ENCODE measurements around the gene PAGR1.
"Not testable (repeated sequence)": the region's sequence is repeated elsewhere in the genome, so short reads cannot be mapped to it uniquely, and the experiment has no call there.

The PAGR1 gene

DNA sequence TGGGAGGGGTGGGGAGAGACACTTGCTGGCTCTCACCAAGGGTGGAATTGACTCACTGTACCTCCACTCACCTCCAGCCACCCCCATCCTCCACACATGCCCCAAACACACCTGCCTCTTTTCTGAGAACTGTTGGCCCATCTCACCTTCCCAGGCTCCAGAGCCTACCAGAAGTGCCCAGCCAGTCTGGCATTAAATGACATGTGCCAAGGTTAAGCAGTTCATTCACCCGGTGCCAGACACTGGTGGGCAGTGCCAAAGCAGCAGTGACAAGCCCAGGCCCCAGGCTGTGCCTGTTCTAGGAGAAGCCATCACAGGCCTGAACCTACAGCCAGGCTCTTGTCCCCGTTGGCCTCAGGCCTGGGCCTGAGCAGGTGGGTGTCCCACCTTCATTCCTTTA is 15.5 kb downstream of the PAGR1 start:
- H3K79me1 ChIP-seq (ENCODE audit: low read depth, low read length): peaks cover 2% of the 10 kb centered on the region
- H2BK15ac ChIP-seq (ENCODE audit: low read length): no peak overlapping the region
- H3K4ac ChIP-seq (ENCODE audit: low read length): no peak overlapping the region
- H4K91ac ChIP-seq (ENCODE audit: low read depth, low read length, poor library complexity): no peak overlapping the region
- no peaks in the 10 kb centered on the region for H3K27me3 ChIP-seq (ENCODE audit: control insufficient read depth in 3 of 3, insufficient read depth in 3 of 3, low read depth in 1 of 3, low read length in 3 of 3)
- H3K9me3 ChIP-seq (replicated peaks in 1 of 2; ENCODE audit: control insufficient read depth in 2 of 2, insufficient read depth in 1 of 2, low read depth in 1 of 2, low read length in 2 of 2): no peaks in the 10 kb centered on the region
- H3K18ac ChIP-seq (ENCODE audit: low read length): peak overlapping the region; percentile 28
- H2BK12ac ChIP-seq (ENCODE audit: low read length): peak overlapping the region; percentile 41
- peaks cover 0 to 2% of the 10 kb centered on the region in 2 donors for H3K4me1 ChIP-seq (ENCODE audit: control insufficient read depth in 2 of 2, insufficient read depth in 1 of 2, low read depth in 1 of 2, low read length in 2 of 2)
- no peak overlapping the region for H3K4me3 ChIP-seq (ENCODE audit: low read length in 2 of 2)
- H2AK5ac ChIP-seq (ENCODE audit: low read depth, low read length): no peak overlapping the region
- H3K14ac ChIP-seq (ENCODE audit: low read length): no peak overlapping the region
- H2BK120ac ChIP-seq (ENCODE audit: low read depth, low read length): no peak overlapping the region
- H3K27ac ChIP-seq (replicated peaks; ENCODE audit: low read length): no peak overlapping the region
- H3K4me2 ChIP-seq (ENCODE audit: insufficient read depth, low read length, poor library complexity, severe bottlenecking): no peak overlapping the region
- H4K8ac ChIP-seq (ENCODE audit: low read depth, low read length): no peak overlapping the region
- no peak for DNase-seq (ENCODE audit: low spot score)
- H3K36me3 ChIP-seq (replicated peaks in 1 of 2; ENCODE audit: control insufficient read depth in 2 of 2, insufficient read depth in 2 of 2, low read length in 2 of 2): no peaks in the 10 kb centered on the region
- H3K23ac ChIP-seq (ENCODE audit: low read depth, low read length, poor library complexity): no peak overlapping the region
- no peak overlapping the region for H2AFZ ChIP-seq (ENCODE audit: low read length)
- H2BK5ac ChIP-seq (ENCODE audit: low read length): no peak overlapping the region
- WGBS, 2 donors (ENCODE audit: extremely low coverage in 2 of 2, insufficient read length in 2 of 2, insufficient replicate concordance in 1 of 2): no CpG with 5 or more reads among the region's 2 CpGs
- no peak overlapping the region for H3K9ac ChIP-seq (ENCODE audit: low read depth, low read length, poor library complexity)

DNA sequence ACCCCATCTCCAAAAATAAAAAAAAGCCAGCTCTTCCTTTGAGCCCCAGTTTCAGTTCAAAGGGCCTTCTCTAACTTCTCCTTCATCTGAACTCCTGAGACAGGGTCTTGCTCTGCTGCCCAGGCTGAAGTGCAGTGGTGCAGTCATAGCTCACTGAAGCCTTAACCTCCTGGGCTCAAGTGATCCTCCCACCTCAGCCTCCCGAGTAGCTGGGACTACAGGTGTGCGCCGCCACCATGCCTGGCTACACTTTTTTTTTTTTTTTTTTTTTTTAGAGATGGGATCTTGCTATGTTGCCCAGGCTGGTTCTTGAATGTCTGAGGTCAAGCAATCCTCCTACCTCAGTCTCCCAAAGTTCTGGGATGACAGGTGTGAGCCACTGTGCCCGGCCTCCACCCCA is 17.3 kb downstream of the PAGR1 start:
- H2BK12ac ChIP-seq (ENCODE audit: low read length); H3K18ac ChIP-seq (ENCODE audit: low read length); H2AFZ ChIP-seq (ENCODE audit: low read length); H3K14ac ChIP-seq (ENCODE audit: low read length); H3K4me1 ChIP-seq (ENCODE audit: control insufficient read depth in 2 of 2, insufficient read depth in 1 of 2, low read depth in 1 of 2, low read length in 2 of 2); H3K36me3 ChIP-seq (replicated peaks in 1 of 2; ENCODE audit: control insufficient read depth in 2 of 2, insufficient read depth in 2 of 2, low read length in 2 of 2); H3K27me3 ChIP-seq (ENCODE audit: control insufficient read depth in 3 of 3, insufficient read depth in 3 of 3, low read depth in 1 of 3, low read length in 3 of 3); H2BK120ac ChIP-seq (ENCODE audit: low read depth, low read length); H3K9ac ChIP-seq (ENCODE audit: low read depth, low read length, poor library complexity); H3K23ac ChIP-seq (ENCODE audit: low read depth, low read length, poor library complexity); H3K9me3 ChIP-seq (replicated peaks in 1 of 2; ENCODE audit: control insufficient read depth in 2 of 2, insufficient read depth in 1 of 2, low read depth in 1 of 2, low read length in 2 of 2); H4K8ac ChIP-seq (ENCODE audit: low read depth, low read length); H2BK15ac ChIP-seq (ENCODE audit: low read length); H4K91ac ChIP-seq (ENCODE audit: low read depth, low read length, poor library complexity); H2BK5ac ChIP-seq (ENCODE audit: low read length); H3K4me2 ChIP-seq (ENCODE audit: insufficient read depth, low read length, poor library complexity, severe bottlenecking); H3K4me3 ChIP-seq (ENCODE audit: low read length in 2 of 2); H3K4ac ChIP-seq (ENCODE audit: low read length); DNase-seq (ENCODE audit: low spot score); H3K27ac ChIP-seq (replicated peaks; ENCODE audit: low read length); H3K79me1 ChIP-seq (ENCODE audit: low read depth, low read length); H2AK5ac ChIP-seq (ENCODE audit: low read depth, low read length): not testable (repeated sequence)
- WGBS, 2 donors (ENCODE audit: extremely low coverage in 2 of 2, insufficient read length in 2 of 2, insufficient replicate concordance in 1 of 2): no CpG with 5 or more reads among the region's 4 CpGs

DNA sequence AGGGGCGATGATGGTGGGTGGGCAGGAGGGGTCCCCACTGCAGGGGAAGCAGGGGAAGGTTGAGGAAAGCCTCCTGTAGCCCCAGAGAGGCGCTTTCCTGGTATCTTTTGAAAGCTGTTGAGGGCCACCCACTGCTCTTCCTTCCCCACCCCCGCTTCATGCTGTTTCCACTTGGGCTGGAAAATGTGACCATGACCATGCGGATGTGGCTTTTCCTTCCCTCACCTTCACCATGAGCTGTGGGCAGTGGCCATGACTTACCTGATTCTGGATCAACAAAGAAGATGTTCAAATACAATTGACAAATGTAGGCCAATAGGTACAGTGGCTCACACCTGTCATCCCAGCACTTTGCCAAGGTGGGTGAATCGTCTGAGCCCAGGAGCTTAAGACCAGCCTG is 18.1 kb downstream of the PAGR1 start:
- H3K4me1 ChIP-seq (ENCODE audit: control insufficient read depth in 2 of 2, insufficient read depth in 1 of 2, low read depth in 1 of 2, low read length in 2 of 2): peaks cover 0 to 2% of the 10 kb centered on the region in 2 donors
- DNase-seq (ENCODE audit: low spot score): no peak

DNA sequence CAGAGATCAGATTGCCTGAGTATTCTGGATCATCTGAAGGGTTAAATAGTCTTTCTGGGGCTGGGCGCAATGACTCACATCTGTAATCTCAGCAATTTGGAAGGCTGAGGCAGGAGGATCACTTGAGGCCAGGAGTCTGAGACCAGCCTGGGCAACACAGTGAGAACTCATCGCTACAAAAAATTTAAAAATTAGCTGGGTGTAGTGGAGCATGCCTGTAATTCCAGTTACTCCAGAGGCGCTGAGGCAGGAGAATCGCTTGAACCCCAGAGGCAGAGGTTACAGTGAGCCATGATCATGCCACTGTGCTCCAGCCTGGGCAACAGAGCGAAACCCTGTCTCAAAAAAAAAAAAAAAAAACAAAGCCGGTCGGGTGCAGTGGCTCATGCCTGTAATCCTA is 20.0 kb downstream of the PAGR1 start:
- Histone ChIP-seq H3K14ac (ENCODE audit: low read length) (no peak overlapping the region), H3K4me1 (ENCODE audit: control insufficient read depth in 2 of 2, insufficient read depth in 1 of 2, low read depth in 1 of 2, low read length in 2 of 2) (no peaks in the 10 kb centered on the region), H3K79me1 (ENCODE audit: low read depth, low read length) (peaks cover 2% of the 10 kb centered on the region), H4K8ac (ENCODE audit: low read depth, low read length) (no peak overlapping the region), H3K4ac (ENCODE audit: low read length) (no peak overlapping the region), H3K23ac (ENCODE audit: low read depth, low read length, poor library complexity) (no peak overlapping the region), H3K9ac (ENCODE audit: low read depth, low read length, poor library complexity) (no peak overlapping the region), H3K4me2 (ENCODE audit: insufficient read depth, low read length, poor library complexity, severe bottlenecking) (no peak overlapping the region), H2BK5ac (ENCODE audit: low read length) (no peak overlapping the region), H3K9me3 (replicated peaks in 1 of 2; ENCODE audit: control insufficient read depth in 2 of 2, insufficient read depth in 1 of 2, low read depth in 1 of 2, low read length in 2 of 2) (no peaks in the 10 kb centered on the region), H2BK120ac (ENCODE audit: low read depth, low read length) (no peak overlapping the region), H2BK12ac (ENCODE audit: low read length) (no peak overlapping the region), H3K18ac (ENCODE audit: low read length) (no peak overlapping the region), H2AFZ (ENCODE audit: low read length) (no peak overlapping the region), H3K27ac (replicated peaks; ENCODE audit: low read length) (no peak overlapping the region), H3K36me3 (replicated peaks in 1 of 2; ENCODE audit: control insufficient read depth in 2 of 2, insufficient read depth in 2 of 2, low read length in 2 of 2) (no peaks in the 10 kb centered on the region), H2AK5ac (ENCODE audit: low read depth, low read length) (no peak overlapping the region), H4K91ac (ENCODE audit: low read depth, low read length, poor library complexity) (no peak overlapping the region), H2BK15ac (ENCODE audit: low read length) (no peak overlapping the region), H3K27me3 (ENCODE audit: control insufficient read depth in 3 of 3, insufficient read depth in 3 of 3, low read depth in 1 of 3, low read length in 3 of 3) (no peaks in the 10 kb centered on the region), H3K4me3 (ENCODE audit: low read length in 2 of 2) (no peak overlapping the region)
- no CpG with 5 or more reads among the region's 7 CpGs for WGBS, 2 donors (ENCODE audit: extremely low coverage in 2 of 2, insufficient read length in 2 of 2, insufficient replicate concordance in 1 of 2)
- no peak for DNase-seq (ENCODE audit: low spot score)

More for the DNA sequence above, 18.1 kb downstream of the PAGR1 start:
- Histone ChIP-seq H2BK12ac (ENCODE audit: low read length) (no peak overlapping the region), H3K23ac (ENCODE audit: low read depth, low read length, poor library complexity) (no peak overlapping the region), H3K4ac (ENCODE audit: low read length) (no peak overlapping the region), H4K91ac (ENCODE audit: low read depth, low read length, poor library complexity) (no peak overlapping the region), H4K8ac (ENCODE audit: low read depth, low read length) (no peak overlapping the region), H2BK120ac (ENCODE audit: low read depth, low read length) (no peak overlapping the region), H3K36me3 (replicated peaks in 1 of 2; ENCODE audit: control insufficient read depth in 2 of 2, insufficient read depth in 2 of 2, low read length in 2 of 2) (no peaks in the 10 kb centered on the region), H3K27me3 (ENCODE audit: control insufficient read depth in 3 of 3, insufficient read depth in 3 of 3, low read depth in 1 of 3, low read length in 3 of 3) (no peaks in the 10 kb centered on the region), H3K4me3 (ENCODE audit: low read length in 2 of 2) (no peak overlapping the region), H3K9me3 (replicated peaks in 1 of 2; ENCODE audit: control insufficient read depth in 2 of 2, insufficient read depth in 1 of 2, low read depth in 1 of 2, low read length in 2 of 2) (no peaks in the 10 kb centered on the region), H2AFZ (ENCODE audit: low read length) (no peak overlapping the region), H3K18ac (ENCODE audit: low read length) (no peak overlapping the region), H2AK5ac (ENCODE audit: low read depth, low read length) (peak overlapping the region; percentile 25), H3K14ac (ENCODE audit: low read length) (no peak overlapping the region), H3K4me2 (ENCODE audit: insufficient read depth, low read length, poor library complexity, severe bottlenecking) (no peak overlapping the region), H3K79me1 (ENCODE audit: low read depth, low read length) (peaks cover 2% of the 10 kb centered on the region), H2BK5ac (ENCODE audit: low read length) (peak overlapping the region; percentile 48), H3K9ac (ENCODE audit: low read depth, low read length, poor library complexity) (no peak overlapping the region), H3K27ac (replicated peaks; ENCODE audit: low read length) (no peak overlapping the region), H2BK15ac (ENCODE audit: low read length) (peak overlapping the region; percentile 71)
- no CpG with 5 or more reads among the region's 5 CpGs for WGBS, 2 donors (ENCODE audit: extremely low coverage in 2 of 2, insufficient read length in 2 of 2, insufficient replicate concordance in 1 of 2)

All from neuronal stem cell (in vitro differentiated cells).